ENCODE data around the gene CTNNA1. TPM values are rescaled to one million over a fixed set of nuclear protein-coding genes. Genes with fewer than 3 reads are reported as not detected.

CTNNA1 gene
- total RNA-seq, 4 donors from 2014 or later: 239 to 305 (median 277) TPM

- TF ChIP-seq, protein P1, sequence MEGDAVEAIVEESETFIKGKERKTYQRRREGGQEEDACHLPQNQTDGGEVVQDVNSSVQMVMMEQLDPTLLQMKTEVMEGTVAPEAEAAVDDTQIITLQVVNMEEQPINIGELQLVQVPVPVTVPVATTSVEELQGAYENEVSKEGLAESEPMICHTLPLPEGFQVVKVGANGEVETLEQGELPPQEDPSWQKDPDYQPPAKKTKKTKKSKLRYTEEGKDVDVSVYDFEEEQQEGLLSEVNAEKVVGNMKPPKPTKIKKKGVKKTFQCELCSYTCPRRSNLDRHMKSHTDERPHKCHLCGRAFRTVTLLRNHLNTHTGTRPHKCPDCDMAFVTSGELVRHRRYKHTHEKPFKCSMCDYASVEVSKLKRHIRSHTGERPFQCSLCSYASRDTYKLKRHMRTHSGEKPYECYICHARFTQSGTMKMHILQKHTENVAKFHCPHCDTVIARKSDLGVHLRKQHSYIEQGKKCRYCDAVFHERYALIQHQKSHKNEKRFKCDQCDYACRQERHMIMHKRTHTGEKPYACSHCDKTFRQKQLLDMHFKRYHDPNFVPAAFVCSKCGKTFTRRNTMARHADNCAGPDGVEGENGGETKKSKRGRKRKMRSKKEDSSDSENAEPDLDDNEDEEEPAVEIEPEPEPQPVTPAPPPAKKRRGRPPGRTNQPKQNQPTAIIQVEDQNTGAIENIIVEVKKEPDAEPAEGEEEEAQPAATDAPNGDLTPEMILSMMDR (IDR thresholded peaks at IDR 0.05; ENCODE audit: low read depth): no peak
Observed at GRCh38 chr5:138933522-138934290, 180.5 kb downstream of the CTNNA1 start.

GRCh38 chr5:138934971-138935370 is 181.7 kb downstream of the CTNNA1 start:
- TF ChIP-seq, protein P1 (IDR thresholded peaks at IDR 0.05; ENCODE audit: low read depth): no peak

- TF ChIP-seq, protein P1 (IDR thresholded peaks at IDR 0.05; ENCODE audit: low read depth): no peak
Observed at GRCh38 chr5:138935466-138935865, 182.2 kb downstream of the CTNNA1 start.

DNA sequence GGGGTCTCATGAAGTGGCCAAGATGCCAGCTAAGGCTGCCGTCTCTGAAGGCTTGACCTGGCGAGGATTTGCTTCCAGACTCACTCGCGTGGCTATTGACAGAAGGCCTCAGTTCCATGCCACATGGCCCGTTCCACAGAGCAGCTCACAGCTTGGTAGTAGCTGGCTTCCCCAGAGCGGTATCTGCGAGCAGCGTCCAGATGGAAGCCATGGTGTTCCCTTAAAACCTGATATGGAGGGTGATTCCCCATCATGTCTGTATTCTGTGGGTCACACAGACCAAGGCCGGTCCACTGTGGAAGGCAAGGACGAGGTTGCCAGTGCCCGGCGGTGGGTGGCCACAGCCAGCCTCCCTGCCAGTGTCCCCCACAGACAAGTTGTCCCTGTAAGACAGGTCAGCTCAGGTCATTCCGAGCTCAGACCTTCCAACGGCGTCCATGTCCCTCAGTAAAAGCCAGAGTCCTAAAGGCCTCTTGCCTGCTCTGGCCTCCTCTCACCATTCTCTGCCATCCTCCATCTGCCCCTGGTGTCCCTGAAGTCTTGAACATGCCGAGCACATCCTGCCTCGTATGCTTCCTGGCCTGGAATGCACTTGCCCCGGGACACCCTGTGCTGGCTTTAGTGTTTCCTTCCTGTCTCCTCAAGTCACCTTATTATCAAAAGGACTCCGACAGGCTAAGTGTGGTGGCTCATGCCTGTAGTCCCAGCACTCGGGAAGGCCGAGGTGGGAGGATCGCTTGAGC is 183.2 kb downstream of the CTNNA1 start:
- TF ChIP-seq, protein P1 (IDR thresholded peaks at IDR 0.05; ENCODE audit: low read depth): no peak

- TF ChIP-seq, protein P1 (IDR thresholded peaks at IDR 0.05; ENCODE audit: low read depth): no peak
Observed at GRCh38 chr5:138936968-138937345, 183.7 kb downstream of the CTNNA1 start.

DNA sequence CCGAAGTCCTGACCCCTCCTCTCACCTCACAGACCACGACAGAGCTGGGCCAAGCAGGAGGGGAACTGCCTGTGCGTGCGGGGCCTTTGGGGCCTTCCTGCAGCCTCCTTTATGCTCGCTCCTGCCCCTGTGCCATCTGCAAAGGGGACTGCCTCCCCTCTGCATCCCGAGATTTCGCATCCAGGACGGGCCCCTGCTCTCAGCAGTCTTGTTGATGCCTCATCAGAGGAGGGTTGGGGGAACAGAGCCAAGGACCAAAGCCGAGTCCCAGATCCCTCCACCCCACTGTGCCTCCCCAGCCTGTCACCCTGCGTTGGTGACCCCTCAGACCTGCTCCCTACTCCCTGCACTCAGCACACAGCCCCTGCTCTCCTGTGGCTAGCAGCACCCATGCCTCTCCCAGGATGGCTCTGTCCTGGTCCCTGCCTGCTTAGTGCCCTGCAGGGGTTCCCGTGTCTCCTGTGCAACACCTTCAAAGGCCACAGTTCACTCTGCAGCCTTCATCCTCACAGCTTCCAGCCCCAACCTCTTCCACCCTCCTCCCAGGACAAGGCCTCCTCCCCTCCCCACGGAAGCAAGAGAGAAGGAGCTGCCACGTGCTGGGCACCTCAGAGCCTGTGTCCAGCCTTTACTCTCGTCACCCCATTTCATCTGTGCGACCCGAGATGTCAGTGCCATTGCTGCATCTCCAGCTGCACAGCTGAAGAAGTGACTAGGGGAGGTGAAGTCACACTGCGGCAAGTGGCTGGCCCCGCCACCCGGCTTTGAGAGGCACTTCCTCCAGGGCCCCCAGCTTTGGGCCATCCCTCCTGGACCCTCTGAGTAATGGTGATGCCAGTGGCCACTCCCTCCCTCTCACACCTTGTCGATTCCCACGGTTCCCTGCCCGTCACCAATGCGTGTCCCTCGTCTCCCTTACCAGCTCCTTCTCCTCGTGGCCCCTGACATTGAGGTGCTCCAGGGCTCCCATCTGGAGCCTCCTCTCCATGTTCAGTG is 184.5 kb downstream of the CTNNA1 start:
- TF ChIP-seq, protein P1 (IDR thresholded peaks at IDR 0.05; ENCODE audit: low read depth): no peak
